HEK293 (cell line): Measurements from ENCODE around the gene RD3L.

Experiments
- GFI1B ChIP-seq: fragments of 450-650 bp; formaldehyde crosslinking; IDR thresholded peaks from 2 replicates; pipeline ENCODE4 v1.5.1; 2016; ENCODE audit warnings: missing biosample characterization, missing genetic modification characterization
- GLI2 ChIP-seq: fragments of 450-650 bp; formaldehyde crosslinking; IDR thresholded peaks from 2 replicates; pipeline ENCODE4; 2017; ENCODE audit warnings: missing biosample characterization, missing genetic modification characterization, low read depth, borderline replicate concordance
- HOXA7 ChIP-seq: sonication (generic); formaldehyde crosslinking; IDR thresholded peaks from 2 replicates; pipeline ENCODE4 v1.8.1; 2022; ENCODE audit warnings: missing genetic modification reagents, borderline replicate concordance
- HOXD13 ChIP-seq: sonication (generic); formaldehyde crosslinking; IDR thresholded peaks from 2 replicates; pipeline ENCODE4 v1.8.0; 2022; ENCODE audit warnings: missing genetic modification reagents, borderline replicate concordance
- KLF16 ChIP-seq: fragments of 450-650 bp; formaldehyde crosslinking; IDR thresholded peaks from 2 replicates; pipeline ENCODE4 v1.5.1; 2017; ENCODE audit warnings: missing biosample characterization, missing genetic modification characterization
- KLF8 ChIP-seq: fragments of 450-650 bp; formaldehyde crosslinking; IDR thresholded peaks from 2 replicates; pipeline ENCODE4 v1.5.1; 2016; ENCODE audit warnings: missing biosample characterization, missing genetic modification characterization
- OSR2 ChIP-seq: fragments of 450-650 bp; formaldehyde crosslinking; IDR thresholded peaks from 2 replicates; pipeline ENCODE4 v1.5.1; 2016; ENCODE audit warnings: missing biosample characterization, missing genetic modification characterization
- SETDB1 ChIP-seq: IDR thresholded peaks from one replicate; pipeline ENCODE4 v1.6.1; 2017; ENCODE audit warnings: mild to moderate bottlenecking, low read length, moderate library complexity, mixed read lengths; ENCODE audit not compliant: insufficient read length
- SP3 ChIP-seq: fragments of 450-650 bp; formaldehyde crosslinking; IDR thresholded peaks from 2 replicates; pipeline ENCODE4 v1.5.1; 2016; ENCODE audit warnings: missing biosample characterization, missing genetic modification characterization
- TCF7L2 ChIP-seq: IDR thresholded peaks from 2 replicates; pipeline ENCODE4 v1.6.1; 2011; ENCODE audit warnings: low read depth, mild to moderate bottlenecking, inconsistent platforms, low read length, moderate library complexity, borderline replicate concordance
- WT1 ChIP-seq: fragments of 450-650 bp; formaldehyde crosslinking; IDR thresholded peaks from 2 replicates; pipeline ENCODE4 v1.5.1; 2016; ENCODE audit warnings: missing biosample characterization, missing genetic modification characterization
- ZBTB44 ChIP-seq: fragments of 450-650 bp; IDR thresholded peaks from 2 replicates; pipeline ENCODE4 v1.5.1; 2018; ENCODE audit warnings: missing biosample characterization, mild to moderate bottlenecking, missing genetic modification characterization
- ZBTB48 ChIP-seq: fragments of 450-650 bp; formaldehyde crosslinking; IDR thresholded peaks from 2 replicates; pipeline ENCODE4 v1.5.1; 2016; ENCODE audit warnings: missing biosample characterization, missing genetic modification characterization
- ZFP37 ChIP-seq: fragments of 450-650 bp; formaldehyde crosslinking; IDR thresholded peaks from 2 replicates; pipeline ENCODE4 v1.5.1; 2016; ENCODE audit warnings: missing biosample characterization, missing genetic modification characterization
- ZNF146 ChIP-seq: fragments of 450-650 bp; formaldehyde crosslinking; IDR thresholded peaks from 2 replicates; pipeline ENCODE4 v1.5.1; 2016; ENCODE audit warnings: missing biosample characterization, missing genetic modification characterization
- ZNF157 ChIP-seq: fragments of 450-650 bp; formaldehyde crosslinking; IDR thresholded peaks from 2 replicates; pipeline ENCODE4 v1.5.1; 2016; ENCODE audit warnings: missing biosample characterization, missing genetic modification characterization
- ZNF184 ChIP-seq: fragments of 450-650 bp; IDR thresholded peaks from 2 replicates; pipeline ENCODE4 v1.5.1; 2018; ENCODE audit warnings: missing biosample characterization, mild to moderate bottlenecking, missing genetic modification characterization
- ZNF23 ChIP-seq: fragments of 450-650 bp; formaldehyde crosslinking; IDR thresholded peaks from 2 replicates; pipeline ENCODE4 v1.5.1; 2016; ENCODE audit warnings: missing biosample characterization, missing genetic modification characterization, borderline replicate concordance
- ZNF280D ChIP-seq: fragments of 450-650 bp; formaldehyde crosslinking; IDR thresholded peaks from 2 replicates; pipeline ENCODE4 v1.5.1; 2016; ENCODE audit warnings: missing biosample characterization, missing genetic modification characterization
- ZNF335 ChIP-seq: fragments of 450-650 bp; formaldehyde crosslinking; conservative IDR thresholded peaks from 2 replicates; pipeline ENCODE4 v1.5.1; 2016; ENCODE audit warnings: missing biosample characterization, missing genetic modification characterization
- ZNF350 ChIP-seq: fragments of 450-650 bp; formaldehyde crosslinking; IDR thresholded peaks from 2 replicates; pipeline ENCODE4 v1.5.0; 2017; ENCODE audit warnings: missing biosample characterization, mild to moderate bottlenecking, missing genetic modification characterization
- ZNF473 ChIP-seq: fragments of 450-650 bp; formaldehyde crosslinking; IDR thresholded peaks from 2 replicates; pipeline ENCODE4 v1.5.1; 2017; ENCODE audit warnings: missing biosample characterization, missing genetic modification characterization
- ZNF580 ChIP-seq: fragments of 450-650 bp; formaldehyde crosslinking; IDR thresholded peaks from 2 replicates; pipeline ENCODE4 v1.5.1; 2016; ENCODE audit warnings: missing biosample characterization, missing genetic modification characterization
- ZNF624 ChIP-seq: fragments of 450-650 bp; formaldehyde crosslinking; IDR thresholded peaks from 2 replicates; pipeline ENCODE4 v1.5.1; 2017; ENCODE audit warnings: missing biosample characterization, missing genetic modification characterization
- ZNF664 ChIP-seq: fragments of 450-650 bp; formaldehyde crosslinking; IDR thresholded peaks from 2 replicates; pipeline ENCODE4 v1.5.1; 2016; ENCODE audit warnings: missing biosample characterization, missing genetic modification characterization
- ZNF791 ChIP-seq: fragments of 450-650 bp; formaldehyde crosslinking; IDR thresholded peaks from 2 replicates; pipeline ENCODE4 v1.5.1; 2016; ENCODE audit warnings: missing biosample characterization, missing genetic modification characterization
- ZSCAN16 ChIP-seq: fragments of 450-650 bp; formaldehyde crosslinking; IDR thresholded peaks from 2 replicates; pipeline ENCODE4 v1.5.1; 2016; ENCODE audit warnings: missing biosample characterization, missing genetic modification characterization
- ZSCAN5A ChIP-seq: fragments of 450-650 bp; formaldehyde crosslinking; IDR thresholded peaks from 2 replicates; pipeline ENCODE4 v1.5.1; 2016; ENCODE audit warnings: missing biosample characterization, missing genetic modification characterization
- TF ChIP-seq, protein P1 (sequence below): sonication (generic); formaldehyde crosslinking; IDR thresholded peaks from 2 replicates; pipeline ENCODE4 v1.8.1; 2022; ENCODE audit warnings: mild to moderate bottlenecking, moderate library complexity, missing genetic modification reagents
- TF ChIP-seq, protein P2 (sequence below): fragments of 450-650 bp; formaldehyde crosslinking; IDR thresholded peaks from 2 replicates; pipeline ENCODE4 v1.5.1; 2016; ENCODE audit warnings: missing biosample characterization, missing genetic modification characterization

The RD3L gene

DNA sequence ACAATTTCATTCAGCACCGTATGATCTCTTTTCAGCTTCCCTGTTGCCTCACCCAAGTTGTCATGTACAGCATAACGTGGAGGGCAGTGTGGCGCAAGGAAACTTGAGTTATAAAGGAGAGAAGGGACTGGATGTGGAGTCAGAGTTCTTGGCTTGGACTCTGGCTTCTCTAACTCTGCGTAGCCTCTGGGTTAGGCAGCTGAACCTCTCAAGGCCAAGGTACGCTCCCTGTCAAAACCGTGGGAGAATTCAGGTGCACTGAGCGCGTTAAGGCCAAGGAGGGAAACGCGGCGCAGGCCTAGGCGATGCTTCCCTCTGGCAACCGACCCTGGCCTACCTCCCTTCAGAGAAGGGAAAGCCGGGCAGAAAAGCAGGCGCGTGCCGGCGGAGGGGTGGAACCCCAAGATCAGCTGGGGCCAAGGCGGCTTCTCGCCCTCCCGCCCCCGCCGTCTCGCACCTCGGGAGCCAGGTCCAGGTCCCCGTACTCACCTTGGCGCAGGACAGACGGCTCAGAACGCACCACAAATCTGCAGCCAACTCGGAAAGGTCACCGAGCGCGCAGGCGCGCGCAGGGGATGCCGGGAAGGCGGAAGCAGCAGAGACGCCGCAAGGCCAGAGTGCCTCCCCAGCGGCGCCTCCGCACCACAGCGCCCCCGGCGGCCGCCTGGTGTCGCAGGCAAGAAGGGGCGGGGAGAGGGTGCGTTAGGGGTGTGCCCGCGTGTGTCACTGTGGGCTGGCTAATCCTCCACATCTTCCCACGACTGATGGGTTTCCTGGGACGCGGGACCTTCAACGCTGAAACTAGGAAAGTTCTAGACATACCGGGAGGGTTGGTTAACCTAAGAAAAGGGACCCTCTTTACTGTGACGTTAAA is 21.1 kb downstream of the RD3L start (continued):
- TF ChIP-seq ZNF580 (tag by site-specific recombination) (0 out of 2 replicates have a peak, but pooled peaks have one; percentile 25), ZNF184 (tag by site-specific recombination) (peak; percentile 54; the same call in 1 of the 2 replicates), SP3 (tag by site-specific recombination) (peak; percentile 88), ZNF335 (tag by site-specific recombination) (peak; percentile 53; the same call in 1 of the 2 replicates), ZSCAN16 (tag by site-specific recombination) (no peak), ZBTB44 (tag by site-specific recombination) (peak; percentile 56; the same call in 1 of the 2 replicates), ZNF624 (tag by site-specific recombination) (no peak), ZNF664 (tag by site-specific recombination) (no peak), ZNF23 (no peak), KLF8 (tag by site-specific recombination) (peak; percentile 91), WT1 (tag by site-specific recombination) (peak; percentile 32; the same call in 1 of the 2 replicates), HOXD13 (CRISPR knock-in tag) (no peak), ZSCAN5A (no peak), KLF16 (peak; percentile 95), ZNF157 (tag by site-specific recombination) (no peak), ZFP37 (tag by site-specific recombination) (peak; percentile 67; the same call in 1 of the 2 replicates), ZNF350 (tag by site-specific recombination) (no peak), GLI2 (no peak), HOXA7 (CRISPR knock-in tag) (no peak), OSR2 (no peak), SETDB1 (no peak), ZNF280D (no peak), ZNF473 (tag by site-specific recombination) (no peak), ZNF791 (no peak), ZBTB48 (tag by site-specific recombination) (peak; percentile 11; the same call in 1 of the 2 replicates), GFI1B (tag by site-specific recombination) (no peak), ZNF146 (tag by site-specific recombination) (no peak; the same call in 1 of the 2 replicates), TCF7L2 (no peak)
- TF ChIP-seq, protein P1, sequence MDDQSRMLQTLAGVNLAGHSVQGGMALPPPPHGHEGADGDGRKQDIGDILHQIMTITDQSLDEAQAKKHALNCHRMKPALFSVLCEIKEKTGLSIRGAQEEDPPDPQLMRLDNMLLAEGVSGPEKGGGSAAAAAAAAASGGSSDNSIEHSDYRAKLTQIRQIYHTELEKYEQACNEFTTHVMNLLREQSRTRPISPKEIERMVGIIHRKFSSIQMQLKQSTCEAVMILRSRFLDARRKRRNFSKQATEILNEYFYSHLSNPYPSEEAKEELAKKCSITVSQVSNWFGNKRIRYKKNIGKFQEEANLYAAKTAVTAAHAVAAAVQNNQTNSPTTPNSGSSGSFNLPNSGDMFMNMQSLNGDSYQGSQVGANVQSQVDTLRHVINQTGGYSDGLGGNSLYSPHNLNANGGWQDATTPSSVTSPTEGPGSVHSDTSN (CRISPR knock-in tag) = peak; percentile 80; the same call in 1 of the 2 replicates
- TF ChIP-seq, protein P2, sequence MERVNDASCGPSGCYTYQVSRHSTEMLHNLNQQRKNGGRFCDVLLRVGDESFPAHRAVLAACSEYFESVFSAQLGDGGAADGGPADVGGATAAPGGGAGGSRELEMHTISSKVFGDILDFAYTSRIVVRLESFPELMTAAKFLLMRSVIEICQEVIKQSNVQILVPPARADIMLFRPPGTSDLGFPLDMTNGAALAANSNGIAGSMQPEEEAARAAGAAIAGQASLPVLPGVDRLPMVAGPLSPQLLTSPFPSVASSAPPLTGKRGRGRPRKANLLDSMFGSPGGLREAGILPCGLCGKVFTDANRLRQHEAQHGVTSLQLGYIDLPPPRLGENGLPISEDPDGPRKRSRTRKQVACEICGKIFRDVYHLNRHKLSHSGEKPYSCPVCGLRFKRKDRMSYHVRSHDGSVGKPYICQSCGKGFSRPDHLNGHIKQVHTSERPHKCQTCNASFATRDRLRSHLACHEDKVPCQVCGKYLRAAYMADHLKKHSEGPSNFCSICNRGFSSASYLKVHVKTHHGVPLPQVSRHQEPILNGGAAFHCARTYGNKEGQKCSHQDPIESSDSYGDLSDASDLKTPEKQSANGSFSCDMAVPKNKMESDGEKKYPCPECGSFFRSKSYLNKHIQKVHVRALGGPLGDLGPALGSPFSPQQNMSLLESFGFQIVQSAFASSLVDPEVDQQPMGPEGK (tag by site-specific recombination) = peak; percentile 88
